Chondrocyte (in vitro differentiated cells): ENCODE results near the gene CAMKMT. TPM values are rescaled to one million over a fixed set of nuclear protein-coding genes. Genes with fewer than 3 reads are reported as not detected.

ENCODE experiments used
- DNase-seq: peaks from one replicate; pipeline ENCODE4 v3.0.0; 2021; ENCODE audit warnings: mixed read lengths, low spot score
- H3K27ac Mint-ChIP-seq: one replicate; pipeline ENCODE4 v1.8.0; 2021; ENCODE audit warnings: mild to moderate bottlenecking, moderate library complexity, mixed read lengths; ENCODE audit not compliant: unreplicated experiment
- H3K27me3 Mint-ChIP-seq: 2 replicates; pipeline ENCODE4 v1.8.0; 2021; ENCODE audit warnings: low read depth, mixed read lengths
- H3K36me3 Mint-ChIP-seq: 2 replicates; pipeline ENCODE4 v1.8.0; 2021; ENCODE audit warnings: low read depth, mixed read lengths
- H3K4me1 Mint-ChIP-seq: 2 replicates; pipeline ENCODE4 v1.8.0; 2021; ENCODE audit warnings: low read depth, mild to moderate bottlenecking, mixed read lengths
- H3K4me3 Mint-ChIP-seq: one replicate; pipeline ENCODE4 v1.8.0; 2021; ENCODE audit warnings: mild to moderate bottlenecking, moderate library complexity, mixed read lengths; ENCODE audit not compliant: unreplicated experiment
- H3K9me3 Mint-ChIP-seq: 2 replicates; pipeline ENCODE4 v1.8.0; 2021; ENCODE audit warnings: low read depth, mixed read lengths
- CTCF ChIP-seq: fragments of 200-600 bp; sonication (generic); IDR thresholded peaks from 2 replicates; pipeline ENCODE4 v1.5.0; 2021; ENCODE audit warnings: antibody characterized with exemption, mild to moderate bottlenecking, moderate library complexity
- total RNA-seq: library from RNA; stranded (reverse); gene quantifications from 3 replicates; pipeline ENCODE4 v1.2.1, GENCODE V29; 2021

CAMKMT gene
- total RNA-seq, 1 donor from 2014 or later: 6.5 TPM

- TF ChIP-seq CTCF: no peak
- H3K27ac Mint-ChIP-seq: no peak overlapping the region
- DNase-seq: no peak
- no peaks in the 10 kb centered on the region for H3K9me3 Mint-ChIP-seq
- H3K36me3 Mint-ChIP-seq: peaks cover 4% of the 10 kb centered on the region
- H3K4me1 Mint-ChIP-seq: peaks cover 3% of the 10 kb centered on the region
- no peaks in the 10 kb centered on the region for H3K27me3 Mint-ChIP-seq
- H3K4me3 Mint-ChIP-seq: no peak overlapping the region
These were observed 346.4 kb downstream of the CAMKMT start for GRCh38 chr2:44707945-44708660.

GRCh38 chr2:44708661-44709000, 346.9 kb downstream of the CAMKMT start:
- Mint-ChIP-seq H3K36me3 (peaks cover 4% of the 10 kb centered on the region), H3K4me1 (peaks cover 3% of the 10 kb centered on the region), H3K9me3 (no peaks in the 10 kb centered on the region), H3K27ac (no peak overlapping the region), H3K4me3 (no peak overlapping the region), H3K27me3 (no peaks in the 10 kb centered on the region)
- DNase-seq: no peak
- TF ChIP-seq CTCF: no peak

- TF ChIP-seq CTCF: no peak
- Mint-ChIP-seq H3K9me3 (no peaks in the 10 kb centered on the region), H3K27ac (no peak overlapping the region), H3K27me3 (no peaks in the 10 kb centered on the region), H3K4me3 (no peak overlapping the region), H3K36me3 (no peaks in the 10 kb centered on the region), H3K4me1 (peaks cover 11% of the 10 kb centered on the region)
- no peak for DNase-seq
These were observed 351.4 kb downstream of the CAMKMT start for GRCh38 chr2:44713170-44713569.

- Mint-ChIP-seq H3K36me3 (no peaks in the 10 kb centered on the region), H3K4me1 (peaks cover 9% of the 10 kb centered on the region), H3K4me3 (no peak overlapping the region), H3K27me3 (no peaks in the 10 kb centered on the region), H3K27ac (no peak overlapping the region), H3K9me3 (no peaks in the 10 kb centered on the region)
- TF ChIP-seq CTCF: peak; percentile 81
- DNase-seq: no peak
These were observed 353.9 kb downstream of the CAMKMT start for GRCh38 chr2:44715671-44716081.

GRCh38 chr2:44716131-44716530, 354.4 kb downstream of the CAMKMT start:
- Mint-ChIP-seq H3K36me3 (no peaks in the 10 kb centered on the region), H3K4me3 (no peak overlapping the region), H3K4me1 (peaks cover 9% of the 10 kb centered on the region), H3K27ac (no peak overlapping the region), H3K9me3 (no peaks in the 10 kb centered on the region), H3K27me3 (no peaks in the 10 kb centered on the region)
- DNase-seq: no peak
- no peak for TF ChIP-seq CTCF
